Hepatocyte (in vitro differentiated cells): ENCODE measurements around the gene SPG21. TPM values are rescaled to one million over a fixed set of nuclear protein-coding genes. Genes with fewer than 3 reads are reported as not detected.

Experiments used
- DNase-seq: peaks from one replicate; pipeline ENCODE4 v3.0.0-alpha.2; 2016; ENCODE audit warnings: low spot score
- H2AFZ ChIP-seq: fragments of 200-600 bp; sonication (generic); 2 replicates; pipeline ENCODE4 v1.6.0; 2016; ENCODE audit warnings: antibody characterized with exemption, mild to moderate bottlenecking
- H3K27ac ChIP-seq: fragments of 200-600 bp; sonication (generic); 2 replicates; pipeline ENCODE4 v1.5.1; 2016; ENCODE audit warnings: mild to moderate bottlenecking
- H3K27me3 ChIP-seq: fragments of 200-600 bp; sonication (generic); 2 replicates; pipeline ENCODE4 v1.6.1; 2016
- H3K36me3 ChIP-seq: fragments of 200-600 bp; sonication (generic); replicated peaks from 2 replicates; pipeline ENCODE4 v1.5.1; 2016; ENCODE audit warnings: low read depth; ENCODE audit not compliant: insufficient read depth
- H3K4me1 ChIP-seq: fragments of 200-600 bp; sonication (generic); 2 replicates; pipeline ENCODE4 v1.5.1; 2016; ENCODE audit warnings: mild to moderate bottlenecking, moderate library complexity; ENCODE audit not compliant: insufficient read depth
- H3K4me2 ChIP-seq: fragments of 200-600 bp; sonication (generic); 2 replicates; pipeline ENCODE4 v1.6.0; 2016
- H3K4me3 ChIP-seq: fragments of 200-600 bp; sonication (generic); 2 replicates; pipeline ENCODE4 v1.5.1; 2016; ENCODE audit warnings: mild to moderate bottlenecking
- H3K79me2 ChIP-seq: fragments of 200-600 bp; sonication (generic); 2 replicates; pipeline ENCODE4 v1.6.0; 2017; ENCODE audit warnings: mild to moderate bottlenecking
- H3K9me2 ChIP-seq: fragments of 200-600 bp; sonication (generic); replicated peaks from 2 replicates; pipeline ENCODE4 v1.6.0; 2017; ENCODE audit warnings: mild to moderate bottlenecking; ENCODE audit not compliant: insufficient read depth
- H3K9me3 ChIP-seq: fragments of 200-600 bp; sonication (generic); 2 replicates; pipeline ENCODE4 v1.5.1; 2016; ENCODE audit warnings: low read depth, mild to moderate bottlenecking
- H4K20me1 ChIP-seq: fragments of 200-600 bp; sonication (generic); 2 replicates; pipeline ENCODE4 v1.6.0; 2016; ENCODE audit warnings: mild to moderate bottlenecking; ENCODE audit not compliant: insufficient read depth, poor library complexity, severe bottlenecking
- CTCF ChIP-seq: fragments of 200-600 bp; sonication (generic); IDR thresholded peaks from 2 replicates; pipeline ENCODE4 v1.5.1; 2016; ENCODE audit warnings: antibody characterized with exemption, mild to moderate bottlenecking; ENCODE audit not compliant: poor library complexity
- EZH2 ChIP-seq: fragments of 200-600 bp; sonication (generic); IDR thresholded peaks from 2 replicates; pipeline ENCODE4 v1.6.1; 2016; ENCODE audit warnings: antibody characterized with exemption, mild to moderate bottlenecking, borderline replicate concordance
- EZH2phosphoT487 ChIP-seq: fragments of 200-600 bp; sonication (generic); IDR thresholded peaks from one replicate; pipeline ENCODE4 v1.6.1; 2018; ENCODE audit warnings: antibody characterized with exemption, mild to moderate bottlenecking, low read depth, moderate library complexity; ENCODE audit not compliant: unreplicated experiment, severe bottlenecking
- WGBS: methylation state at CpG from one replicate; pipeline ENCODE4 v1.1.6; 2016; ENCODE audit warnings: low lambda C conversion rate; ENCODE audit errors: missing lambda C conversion rate; 5-methylcytosine and 5-hydroxymethylcytosine counted together
- polyA plus RNA-seq: library from polyadenylated mRNA; unstranded; fragments of >200 nt; fragmentation: Nextera tagmentation; extraction: Ambion mirVana; gene quantifications from 2 replicates; pipeline ENCODE4 v1.2.1, GENCODE V29; 2016
- total RNA-seq: library from RNA; depleted of rRNA; stranded (reverse); fragments of >200 nt; gene quantifications from 2 replicates; pipeline ENCODE4 v1.2.3, GENCODE V29; 2014

Gene SPG21
- total and polyA plus RNA-seq, 2 experiments from 2014 or later, result 86.4 to 138 TPM

DNA sequence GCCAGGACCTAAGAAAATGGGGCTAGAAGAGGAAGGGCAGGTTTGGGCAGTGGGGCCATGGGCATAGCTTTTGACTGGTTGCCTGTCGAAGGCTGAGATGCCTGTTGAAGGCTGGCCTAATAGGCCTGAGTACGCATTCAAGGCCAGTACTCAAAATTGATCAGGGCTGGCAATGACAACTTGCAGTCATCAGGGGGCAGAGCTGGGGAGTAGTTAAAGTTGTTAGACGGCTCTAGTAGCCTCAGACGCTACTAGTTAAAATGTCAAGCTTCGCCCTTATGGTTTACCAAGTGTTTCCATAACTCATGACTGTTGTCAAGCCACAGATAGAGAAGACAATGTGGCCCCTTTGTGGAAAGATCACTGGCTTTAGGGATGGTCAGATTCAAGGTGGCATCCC is 28.7 kb downstream of the SPG21 start:
- Histone ChIP-seq H3K27ac (no peak overlapping the region), H3K36me3 (no peaks in the 10 kb centered on the region), H3K4me3 (no peak overlapping the region), H3K9me3 (no peaks in the 10 kb centered on the region), H2AFZ (no peak overlapping the region), H3K4me2 (no peak overlapping the region), H3K27me3 (no peaks in the 10 kb centered on the region), H3K4me1 (no peaks in the 10 kb centered on the region), H4K20me1 (no peaks in the 10 kb centered on the region), H3K79me2 (no peaks in the 10 kb centered on the region), H3K9me2 (no peaks in the 10 kb centered on the region)
- TF ChIP-seq EZH2phosphoT487 (no peak), CTCF (no peak), EZH2 (no peak)
- DNase-seq, result no peak
- 97% methylated on average over 5 of the region's 5 CpGs for WGBS

- no peaks in the 10 kb centered on the region for H3K9me3 ChIP-seq
- 99% methylated on average over 6 of the region's 6 CpGs for WGBS
- H4K20me1 ChIP-seq, result no peaks in the 10 kb centered on the region
- TF ChIP-seq CTCF (no peak), EZH2phosphoT487 (no peak), EZH2 (no peak)
- H3K27me3 ChIP-seq, result no peaks in the 10 kb centered on the region
- H3K9me2 ChIP-seq, result no peaks in the 10 kb centered on the region
- no peaks in the 10 kb centered on the region for H3K79me2 ChIP-seq
- H3K4me2 ChIP-seq, result no peak overlapping the region
- no peak overlapping the region for H3K4me3 ChIP-seq
- no peak overlapping the region for H2AFZ ChIP-seq
- DNase-seq, result no peak
- H3K27ac ChIP-seq, result no peak overlapping the region
- no peaks in the 10 kb centered on the region for H3K4me1 ChIP-seq
- H3K36me3 ChIP-seq, result no peaks in the 10 kb centered on the region
These were observed 29.6 kb downstream of the SPG21 start for GRCh38 chr15:64960153-64960552.

DNA sequence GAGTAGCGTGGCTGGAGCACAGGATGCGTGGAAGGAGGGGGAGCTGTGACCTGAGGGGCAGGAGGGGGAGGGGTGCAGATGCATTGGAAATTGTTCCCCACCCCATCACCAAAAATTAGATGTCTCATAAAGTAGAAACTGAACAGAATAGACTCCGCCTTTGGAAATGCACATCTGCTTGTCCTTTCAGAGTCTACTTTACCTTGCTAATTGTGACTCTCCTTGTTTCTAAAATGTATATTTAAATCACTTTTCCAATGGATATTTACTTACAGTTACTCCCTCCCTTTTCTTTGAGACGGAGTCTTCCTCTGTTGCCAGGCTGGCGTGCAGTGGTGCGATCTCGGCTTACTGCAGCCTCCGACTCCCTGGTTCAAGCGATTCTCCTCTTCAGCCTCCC is 30.6 kb downstream of the SPG21 start:
- H3K27ac ChIP-seq, result no peak overlapping the region
- no peak overlapping the region for H3K4me2 ChIP-seq
- TF ChIP-seq EZH2phosphoT487 (no peak), CTCF (no peak), EZH2 (no peak)
- H3K9me2 ChIP-seq, result no peaks in the 10 kb centered on the region
- no peaks in the 10 kb centered on the region for H4K20me1 ChIP-seq
- H3K9me3 ChIP-seq, result no peaks in the 10 kb centered on the region
- 98% methylated on average over 9 of the region's 9 CpGs for WGBS
- H3K4me1 ChIP-seq, result no peaks in the 10 kb centered on the region
- DNase-seq, result no peak
- no peak overlapping the region for H2AFZ ChIP-seq
- no peak overlapping the region for H3K4me3 ChIP-seq
- no peaks in the 10 kb centered on the region for H3K79me2 ChIP-seq
- H3K36me3 ChIP-seq, result no peaks in the 10 kb centered on the region
- H3K27me3 ChIP-seq, result no peaks in the 10 kb centered on the region

DNA sequence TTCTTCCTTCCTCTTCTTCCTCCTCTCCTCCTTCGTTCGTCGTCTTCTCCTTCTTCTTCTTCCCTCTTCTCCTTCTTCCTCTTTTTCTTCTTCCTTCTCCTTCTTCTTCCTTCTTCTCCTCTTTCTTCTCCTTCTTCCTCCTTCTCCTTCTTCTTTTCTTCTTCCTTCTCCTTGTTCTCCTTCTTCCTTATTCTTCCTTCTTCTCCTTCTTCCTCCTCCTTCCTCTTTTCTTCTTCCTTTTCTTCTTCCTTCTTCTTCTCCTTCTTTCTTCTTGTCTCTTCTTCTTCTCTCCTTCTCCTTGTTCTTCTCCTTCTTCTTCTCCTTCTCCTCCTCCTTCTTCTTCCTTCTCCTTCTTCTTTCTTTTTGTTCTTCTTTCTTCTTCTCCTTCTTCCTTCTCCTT is 35.3 kb downstream of the SPG21 start:
- TF ChIP-seq EZH2phosphoT487 (no peak), CTCF (no peak), EZH2 (no peak)
- DNase-seq, result no peak
- H3K4me1 ChIP-seq, result no peaks in the 10 kb centered on the region
- H3K9me3 ChIP-seq, result no peaks in the 10 kb centered on the region
- H3K27ac ChIP-seq, result no peak overlapping the region
- no peak overlapping the region for H3K4me2 ChIP-seq
- H4K20me1 ChIP-seq, result no peaks in the 10 kb centered on the region
- no peaks in the 10 kb centered on the region for H3K9me2 ChIP-seq
- no peaks in the 10 kb centered on the region for H3K79me2 ChIP-seq
- H3K27me3 ChIP-seq, result no peaks in the 10 kb centered on the region
- H3K36me3 ChIP-seq, result no peaks in the 10 kb centered on the region
- H2AFZ ChIP-seq, result no peak overlapping the region
- H3K4me3 ChIP-seq, result no peak overlapping the region
- WGBS, result 29% methylated on average over 3 of the region's 3 CpGs
